Measurements from ENCODE around the gene DKC1.

Gene DKC1

DNA sequence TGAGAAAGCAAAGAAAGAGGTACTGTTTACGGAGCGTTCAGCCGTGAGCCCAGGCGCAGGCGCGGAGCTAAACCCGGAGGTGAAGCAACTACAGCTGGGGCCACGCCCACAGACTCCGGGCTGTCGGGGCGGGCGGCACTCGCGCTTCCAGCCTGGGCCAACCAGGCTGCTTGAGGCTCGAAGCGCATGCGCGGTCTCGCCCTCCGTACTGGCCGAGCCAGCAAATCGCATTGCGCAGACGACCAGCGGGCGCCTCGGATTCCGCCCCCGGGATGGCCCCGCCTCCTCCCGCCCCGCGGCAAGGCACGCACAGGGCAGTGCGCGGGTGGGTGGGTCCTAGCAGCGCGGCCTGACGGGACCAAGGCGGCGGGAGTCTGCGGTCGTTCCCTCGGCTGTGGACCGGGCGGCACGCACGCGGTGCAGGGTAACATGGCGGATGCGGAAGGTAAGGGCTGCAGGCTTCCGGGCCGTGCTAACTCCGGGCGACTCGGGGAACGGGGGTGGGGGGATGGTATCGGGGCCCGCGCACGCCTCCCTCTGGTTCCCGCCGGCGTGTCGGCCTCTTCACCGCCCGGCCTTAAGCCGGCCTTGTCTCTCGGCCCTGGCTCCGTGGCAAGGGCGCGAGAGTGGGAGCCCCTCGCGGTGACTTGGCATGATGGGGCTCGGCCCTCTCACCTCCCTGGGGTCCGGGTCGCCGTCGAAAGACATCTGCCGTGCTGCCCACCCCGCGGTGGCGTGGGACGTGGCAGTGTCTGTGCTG lies at the start of gene DKC1:
Gene DKC1, plus strand, starts transcription at position 328 of the 760 bp plus-strand sequence. Its CDS starts 102 bp downstream, at position 430.
- DNase-seq, result peak; percentile 95

DNA sequence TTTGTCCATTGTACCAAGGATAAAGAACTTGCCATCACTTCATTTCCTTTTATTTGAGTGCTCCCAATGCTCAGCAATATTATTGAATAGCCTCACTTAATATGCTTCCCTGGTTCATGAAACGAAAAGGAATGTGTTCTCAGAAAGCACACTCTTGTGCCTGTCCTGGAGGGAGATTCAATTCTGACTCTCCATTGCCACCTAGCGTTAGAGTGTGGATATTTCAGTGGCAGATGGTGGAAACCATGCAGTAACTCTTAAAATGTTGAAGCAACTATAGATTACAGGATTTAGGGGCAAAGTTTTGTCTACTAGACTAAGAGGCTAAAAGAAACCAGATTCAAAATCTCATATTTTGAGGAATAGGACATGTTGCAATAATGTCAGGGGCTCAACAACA lies 47.7 kb upstream of the DKC1 start:
- peak; percentile 65 for DNase-seq

DNA sequence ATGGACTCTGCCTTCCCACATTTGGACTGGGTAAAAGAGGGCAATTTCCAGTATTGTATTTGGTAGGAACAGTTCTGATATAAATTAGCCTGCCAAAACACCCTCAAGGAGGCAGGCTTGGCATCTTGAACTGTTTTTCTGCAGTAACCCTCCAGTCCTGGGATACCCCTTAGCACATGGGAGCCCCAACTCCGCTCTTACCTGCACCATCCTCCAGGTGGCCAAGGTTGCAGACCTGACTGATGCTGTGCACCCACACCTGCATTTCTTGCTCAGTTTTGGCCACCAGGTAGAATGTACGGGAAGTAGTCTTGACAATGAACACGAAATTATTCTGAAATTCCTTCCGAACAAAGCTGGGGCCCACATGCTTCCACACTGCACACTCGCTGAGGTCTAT lies 46.8 kb upstream of the DKC1 start:
- no peak for DNase-seq

DNA sequence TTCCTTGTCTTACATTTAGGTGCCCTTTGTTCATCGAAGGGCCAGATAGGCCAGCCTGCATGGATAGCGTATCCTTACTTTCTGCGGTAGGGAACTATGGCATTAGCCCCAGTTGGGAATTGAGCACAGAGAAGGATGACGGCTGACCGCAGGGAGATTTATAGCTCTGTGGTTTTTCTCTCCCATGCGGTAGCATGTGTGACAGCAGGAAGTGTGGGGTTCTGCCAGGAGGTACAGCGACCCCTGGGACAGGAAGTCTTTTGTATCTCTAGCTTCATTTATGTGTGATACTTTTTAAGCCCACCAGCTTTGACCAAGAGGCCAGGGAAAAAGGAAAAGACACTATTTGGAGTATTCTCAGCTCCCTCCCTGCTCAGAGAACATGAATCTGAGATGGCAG lies 44.8 kb upstream of the DKC1 start:
- peak; percentile 44 for DNase-seq

DNA sequence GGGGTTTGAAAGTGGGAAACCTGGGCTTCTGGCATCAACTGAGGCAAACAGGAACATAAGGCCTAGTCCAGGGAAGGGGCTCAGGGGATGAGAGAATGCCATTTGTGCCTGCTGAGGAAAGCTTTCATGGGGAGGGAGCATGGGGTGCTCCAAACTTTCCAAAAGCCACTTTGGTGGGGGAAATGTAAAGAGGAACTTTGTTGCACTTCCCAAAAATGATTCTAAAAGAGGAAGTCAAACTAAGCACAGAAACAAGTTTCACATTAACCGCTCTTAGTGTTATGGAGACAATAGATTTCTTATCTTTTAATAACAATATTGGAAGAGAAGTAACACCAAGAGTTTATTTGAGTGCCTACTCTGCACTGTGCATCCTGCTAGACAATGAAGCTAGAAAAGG lies 44.0 kb upstream of the DKC1 start:
- DNase-seq, result peak; percentile 24

DNA sequence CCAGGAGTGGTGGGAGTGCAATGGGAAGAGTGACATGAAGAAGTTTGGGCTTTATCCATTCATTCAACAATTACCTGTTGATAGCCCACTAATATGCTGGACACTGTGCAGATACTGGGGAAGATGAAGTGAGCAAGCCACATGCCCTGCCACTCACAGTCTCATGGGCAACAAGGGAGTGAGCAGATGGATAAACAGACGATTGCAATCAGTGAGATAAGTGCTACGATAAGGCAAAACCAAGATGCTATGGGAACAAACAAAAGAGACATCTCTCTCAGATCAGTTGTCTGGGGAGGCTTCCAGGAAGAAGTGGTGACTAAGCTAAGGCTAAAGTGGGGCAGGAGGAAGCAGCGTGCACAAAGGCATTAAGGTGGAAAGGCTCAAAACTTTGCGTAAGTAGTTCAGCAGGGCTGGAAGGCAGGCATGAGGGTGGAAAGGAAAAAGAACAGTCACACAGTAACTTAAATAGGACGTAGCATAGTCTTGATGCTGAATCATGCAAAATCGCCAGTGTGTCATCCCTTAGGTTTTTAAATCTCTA lies 43.5 kb upstream of the DKC1 start:
- no peak for DNase-seq

DNA sequence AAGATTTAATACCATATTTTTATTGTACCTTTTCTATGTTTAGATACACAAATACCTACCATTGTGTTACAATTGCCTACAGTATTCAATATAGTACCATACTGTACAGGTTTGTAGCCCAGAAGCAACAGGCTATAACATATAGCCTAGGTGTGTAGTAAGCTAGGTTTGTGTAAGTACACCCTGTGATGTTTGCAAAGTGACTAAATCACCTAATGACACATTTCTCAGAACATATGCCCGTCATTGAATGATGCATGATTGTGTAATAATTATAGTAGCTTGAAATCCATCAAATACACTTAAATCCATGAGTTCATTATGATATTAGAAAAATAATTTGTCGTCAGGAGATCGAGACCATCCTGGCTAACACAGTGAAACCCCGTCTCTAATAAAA lies 42.6 kb upstream of the DKC1 start:
- no peak for DNase-seq

DNA sequence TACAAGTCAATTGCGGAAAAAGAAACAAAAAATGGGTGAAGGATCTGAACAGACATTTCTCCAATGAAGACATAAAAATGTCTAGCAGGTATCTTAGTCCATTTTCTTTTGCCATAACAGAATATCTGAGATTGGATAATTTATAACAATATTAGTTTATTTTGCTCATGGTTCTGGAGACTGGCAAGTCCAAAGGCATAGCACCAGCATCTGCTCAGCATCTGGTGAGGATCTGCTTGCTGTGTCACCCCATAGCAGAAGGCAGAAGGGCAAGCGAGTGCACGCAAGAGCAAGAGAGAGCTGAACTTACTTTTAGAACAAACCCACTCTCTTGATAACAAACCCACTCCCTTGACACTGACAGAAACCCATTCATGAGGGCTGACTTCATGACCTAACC lies 41.5 kb upstream of the DKC1 start:
- no peak for DNase-seq

DNA sequence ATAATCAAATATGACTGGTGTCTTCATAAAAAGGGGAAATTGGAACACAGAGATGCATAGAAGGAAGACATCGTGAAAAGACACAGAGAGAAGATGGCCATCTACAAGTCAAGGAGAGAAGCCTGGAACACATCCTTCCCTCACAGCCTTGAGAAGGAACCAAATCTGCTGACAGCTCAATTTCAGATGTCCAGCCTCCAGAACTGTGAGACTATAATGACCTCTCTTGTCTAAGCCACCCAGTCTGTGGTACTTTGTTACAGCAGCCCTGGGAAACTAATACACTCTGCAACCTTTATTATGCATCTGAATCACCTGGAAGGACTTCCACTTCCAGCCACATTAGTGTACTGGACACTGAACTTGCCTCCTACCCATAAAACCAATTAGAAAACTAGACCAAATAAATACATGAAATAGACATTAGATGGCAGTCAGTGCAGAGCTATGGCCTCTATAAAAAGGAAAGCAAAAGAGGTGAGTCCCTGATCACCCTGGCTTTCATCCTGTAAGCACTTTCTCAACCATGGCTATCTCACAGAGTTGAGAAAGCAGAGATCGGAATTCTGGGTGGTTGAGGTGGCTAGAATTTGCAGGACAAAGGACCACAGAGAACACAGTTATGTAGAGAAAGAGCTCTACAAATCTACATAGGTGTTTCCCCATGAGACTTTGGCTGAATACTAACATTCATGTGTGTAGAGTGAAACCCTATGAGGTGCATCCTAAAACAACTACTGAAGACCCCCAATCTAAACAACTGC lies 37.5 kb upstream of the DKC1 start:
- DNase-seq, result no peak

DNA sequence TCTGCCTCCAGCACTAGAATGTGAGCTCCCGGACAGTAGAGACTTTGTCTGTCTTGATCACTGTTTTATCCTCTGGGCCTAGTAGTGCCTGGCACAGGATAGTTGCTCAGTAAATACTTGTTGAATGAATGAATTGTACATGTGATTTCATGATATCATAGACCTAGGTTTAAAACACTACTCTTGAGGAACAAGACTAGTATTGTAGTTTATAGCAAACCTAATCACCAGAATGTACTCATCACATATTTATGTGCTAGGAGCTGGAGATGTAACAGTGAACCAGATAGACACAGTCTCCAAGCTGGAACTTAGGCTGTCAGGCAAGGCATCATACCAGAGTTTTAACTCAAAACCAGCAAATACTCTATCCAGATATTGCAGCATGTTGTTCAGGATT lies 35.2 kb upstream of the DKC1 start:
- DNase-seq, result no peak

DNA sequence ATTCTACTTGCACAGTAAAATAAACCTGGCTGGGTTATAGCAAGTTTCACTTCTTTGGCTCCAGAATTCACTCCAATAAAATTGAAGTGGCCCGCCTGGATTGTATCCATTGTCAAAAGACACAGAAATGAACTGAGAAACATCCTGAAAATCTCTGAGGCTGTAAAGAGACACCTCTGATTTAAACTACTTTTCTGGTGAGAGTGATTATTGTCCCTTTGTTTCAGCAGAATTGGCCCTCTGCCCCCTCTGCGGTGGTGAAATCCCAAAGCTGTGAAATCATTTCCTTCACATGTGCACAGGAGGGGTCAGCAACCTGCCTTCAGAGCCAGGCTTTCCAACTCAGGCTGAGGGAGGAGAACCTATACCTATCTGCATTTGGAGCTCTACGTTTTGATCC lies 34.8 kb upstream of the DKC1 start:
- no peak for DNase-seq

DNA sequence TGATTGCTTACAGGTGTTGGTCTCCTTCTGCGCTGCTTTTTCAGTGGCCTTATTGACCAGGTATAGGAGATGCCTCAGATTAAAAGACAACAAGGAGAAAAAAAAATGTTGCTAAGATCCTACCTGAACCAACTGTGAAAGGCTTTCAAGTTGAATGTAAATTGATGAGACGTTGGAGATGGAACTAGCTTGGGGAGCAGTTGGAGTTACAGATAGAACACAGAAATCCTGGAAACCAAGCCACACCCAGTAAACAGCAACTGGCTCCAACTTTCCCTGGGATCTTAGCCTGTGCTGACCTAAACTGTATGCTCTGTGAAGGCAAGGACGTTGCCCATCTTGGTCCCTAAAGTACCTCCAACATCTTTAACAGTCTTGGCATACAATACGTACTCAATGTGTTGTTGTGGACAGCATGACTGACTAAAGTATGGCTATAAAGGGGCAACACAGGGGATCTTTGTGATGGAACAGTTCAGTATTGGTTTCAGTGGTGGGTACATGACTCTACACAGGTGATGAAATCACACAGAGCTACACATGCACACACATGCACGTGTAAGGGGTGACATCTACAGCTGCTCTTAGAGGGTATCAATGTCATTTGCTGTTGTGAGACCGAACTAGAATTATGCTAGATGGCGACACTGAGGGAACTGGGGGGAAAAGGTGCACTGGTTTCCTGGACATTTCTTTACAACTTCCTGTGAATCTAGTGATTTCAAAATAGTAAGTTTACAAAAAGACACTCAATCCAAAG lies 34.1 kb upstream of the DKC1 start:
- DNase-seq, result no peak

DNA sequence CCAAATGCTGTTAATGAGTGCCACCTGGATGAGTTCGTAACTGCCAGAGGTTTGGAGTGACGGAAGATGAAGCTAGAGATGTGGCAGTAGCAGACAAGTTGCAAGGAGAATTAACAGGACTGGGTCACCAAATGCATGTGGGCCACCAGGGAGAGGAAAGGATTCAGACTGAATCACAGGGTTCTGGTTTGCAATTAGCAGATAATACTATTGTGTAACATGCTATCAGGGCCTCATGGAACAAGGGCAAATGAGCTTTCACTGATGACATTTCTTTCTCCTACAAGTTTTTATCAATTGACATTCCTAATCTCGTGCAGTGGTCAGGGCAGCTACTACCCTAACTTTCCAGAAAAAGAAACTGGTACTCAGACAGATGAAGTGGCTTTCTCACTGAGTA lies 33.2 kb upstream of the DKC1 start:
- no peak for DNase-seq

DNA sequence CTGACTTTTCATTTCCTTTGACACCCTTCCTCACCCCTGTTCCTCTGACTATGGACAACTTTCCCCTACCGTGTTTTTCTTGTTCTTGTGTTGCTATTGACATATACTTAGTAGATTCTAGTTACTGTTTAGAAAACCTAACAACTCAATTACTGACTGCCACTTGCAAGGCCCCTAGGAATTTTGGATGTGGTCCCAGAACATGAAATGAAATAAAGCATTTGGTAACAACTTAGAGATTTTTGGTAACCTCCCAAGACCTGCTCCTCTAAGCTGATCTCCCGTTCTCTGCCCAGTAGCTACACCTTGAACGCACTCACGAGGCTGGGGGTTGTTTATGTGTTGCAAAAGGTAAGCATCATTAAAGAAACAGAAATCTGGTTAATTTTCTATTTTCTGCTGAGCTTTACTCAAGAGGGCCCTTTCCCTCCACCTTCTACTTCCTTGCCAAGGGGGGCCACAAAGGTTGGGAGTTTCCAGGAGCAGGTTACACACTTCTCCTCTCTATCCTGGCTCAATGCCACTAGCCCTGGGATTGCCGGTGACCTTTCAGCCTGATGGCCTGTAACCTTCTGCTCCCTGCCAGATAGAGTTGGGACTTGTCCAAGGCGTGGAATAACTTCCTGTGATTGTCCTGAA lies 32.3 kb upstream of the DKC1 start:
- DNase-seq, result no peak

DNA sequence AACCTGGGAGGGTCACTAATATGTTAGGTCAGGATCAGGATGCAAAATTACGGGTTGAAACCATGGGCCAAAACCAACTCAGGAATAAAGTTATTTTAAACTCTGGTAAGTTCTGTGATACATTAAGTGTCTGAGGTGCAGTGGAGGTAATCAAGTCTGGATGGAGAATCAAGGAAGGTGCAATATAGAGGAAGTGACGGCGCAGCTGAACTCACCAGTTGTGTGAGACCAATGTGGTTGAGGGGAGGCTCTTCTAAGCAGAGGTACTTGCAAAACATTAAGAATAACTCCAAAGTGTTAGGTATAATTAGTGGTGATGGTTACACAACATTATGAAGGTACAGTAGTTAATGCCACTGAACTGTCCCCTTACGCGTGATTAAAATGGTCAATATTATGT lies 31.5 kb upstream of the DKC1 start:
- DNase-seq, result no peak

DNA sequence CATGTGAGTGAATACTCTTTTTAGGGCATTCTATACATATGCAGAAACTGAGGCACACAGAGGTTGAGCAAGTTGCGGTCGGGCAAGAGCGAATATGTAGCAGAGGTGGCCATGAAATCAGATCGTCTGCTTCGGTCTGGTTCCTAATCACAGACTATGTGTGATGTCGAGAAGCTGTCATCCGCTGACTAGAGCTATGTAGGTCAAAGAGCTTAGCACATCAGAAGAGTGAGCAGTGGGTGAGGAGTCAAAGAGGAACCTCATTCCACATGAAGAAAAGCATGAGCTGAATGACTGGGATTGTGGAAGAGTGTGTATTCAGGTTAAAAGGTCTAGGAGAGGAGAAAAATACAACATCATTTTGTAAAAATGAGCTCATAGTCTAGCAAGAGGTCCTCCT lies 30.8 kb upstream of the DKC1 start:
- DNase-seq, result no peak

DNA sequence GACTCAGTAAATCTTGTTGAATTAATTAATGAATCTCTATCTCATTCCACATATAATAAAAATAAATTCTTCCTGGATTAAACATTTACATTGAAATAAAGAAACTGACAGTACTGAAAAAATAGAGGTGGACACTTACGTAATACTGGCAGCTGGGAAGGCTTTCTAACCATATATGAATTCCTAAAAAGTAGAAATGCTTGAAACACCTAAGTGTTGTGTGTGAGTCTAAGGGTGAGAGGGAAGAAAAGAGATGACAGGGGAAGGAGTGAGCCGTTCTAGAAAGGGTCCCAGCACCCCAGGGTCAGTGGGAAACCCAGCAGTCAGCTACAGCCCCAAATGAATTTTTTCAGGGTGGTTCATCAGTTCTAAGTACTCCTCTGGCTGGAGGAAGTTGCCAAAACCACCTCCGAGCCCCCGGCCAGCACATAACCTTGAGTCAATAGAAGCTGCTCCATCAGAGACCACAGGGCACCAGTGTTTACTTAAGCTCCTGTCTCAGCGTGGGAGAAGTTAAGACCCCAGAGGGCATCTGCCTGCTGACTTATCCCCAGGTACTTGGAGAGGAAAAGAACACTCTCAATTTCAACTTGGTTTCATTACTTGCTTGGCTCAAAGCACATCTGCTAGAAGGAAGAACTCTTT lies 30.1 kb upstream of the DKC1 start:
- DNase-seq, result no peak

DNA sequence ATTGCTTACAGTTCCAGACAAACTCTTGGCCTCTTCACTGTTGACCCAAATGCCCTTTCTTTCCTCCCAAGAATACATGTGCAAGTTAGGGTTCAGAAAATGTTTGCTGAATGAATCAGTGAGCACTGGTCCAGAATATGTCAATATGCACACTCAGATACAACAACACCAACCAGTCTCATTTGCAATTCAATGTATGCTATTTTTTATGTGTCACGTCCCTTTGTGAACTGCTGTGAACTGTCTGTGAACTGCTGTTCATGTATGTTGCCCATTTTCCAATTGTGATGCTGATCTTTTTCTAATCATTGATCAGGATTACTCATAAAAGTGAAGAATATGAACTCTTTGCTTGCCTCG lies 29.6 kb upstream of the DKC1 start:
- no peak for DNase-seq

DNA sequence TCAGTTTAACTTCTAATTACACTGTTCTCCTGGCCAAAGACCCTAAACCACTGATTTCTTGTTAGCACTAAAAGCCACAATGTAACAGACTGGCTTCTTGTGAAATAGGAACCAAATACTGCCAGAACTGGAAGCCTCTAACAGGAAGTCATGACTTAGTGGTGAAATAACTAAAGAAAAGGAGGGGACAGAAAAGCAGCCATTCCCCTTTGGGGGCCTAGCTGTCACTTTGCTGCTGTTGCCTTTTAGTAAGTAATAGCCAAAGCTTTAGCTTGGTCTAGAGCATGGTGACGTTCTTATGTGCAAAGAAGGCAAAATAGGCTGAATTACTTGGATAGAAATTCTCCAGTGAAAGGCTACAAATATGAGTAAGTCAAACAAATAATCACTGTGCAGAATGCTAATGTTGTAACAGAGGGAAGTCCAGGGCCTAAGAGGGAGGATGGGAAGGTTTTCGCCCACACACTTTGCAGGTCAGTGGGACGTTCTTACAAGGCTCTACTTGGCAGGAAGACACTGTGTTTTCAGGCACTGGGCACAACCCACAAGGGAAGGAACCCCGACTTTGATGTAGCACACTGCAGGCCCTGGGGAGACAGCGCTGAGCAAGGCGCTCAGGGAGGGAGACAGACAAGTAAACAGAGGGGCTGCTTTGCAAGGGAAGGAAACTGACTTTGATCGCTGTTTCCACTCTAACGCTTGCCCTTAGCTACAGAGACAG lies 28.4 kb upstream of the DKC1 start:
- peak; percentile 14 for DNase-seq

DNA sequence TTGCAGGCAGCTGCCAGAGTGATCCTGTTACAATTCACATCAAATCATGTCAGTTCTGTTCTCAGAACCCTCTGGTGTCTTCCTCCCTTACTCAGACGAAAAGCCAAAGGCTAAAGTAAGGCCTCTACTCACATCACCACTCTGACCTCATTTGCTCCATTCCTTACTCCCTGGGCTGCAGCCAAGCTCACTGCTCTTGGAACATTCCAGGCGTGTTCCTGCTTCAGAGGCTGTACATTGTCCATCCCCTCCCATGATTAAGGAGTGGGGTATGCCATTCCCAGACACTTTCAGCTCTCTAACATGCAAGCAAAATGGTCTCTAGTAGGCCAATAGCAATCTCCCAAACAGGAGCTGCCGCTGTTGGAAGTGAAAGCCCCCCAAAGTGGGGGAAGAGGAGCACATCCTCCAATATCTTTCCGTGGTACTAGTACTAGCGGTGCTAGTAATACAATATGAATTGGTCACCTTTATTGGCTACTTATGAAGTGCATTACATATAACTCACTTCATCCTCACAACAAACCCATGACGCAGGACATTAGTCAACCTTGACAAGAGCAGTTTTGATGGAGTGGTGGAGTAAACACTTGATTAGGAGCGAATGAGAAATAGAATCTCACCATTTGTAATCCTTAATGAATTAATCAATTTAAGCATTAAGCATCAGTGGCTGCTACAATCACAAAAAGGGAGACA lies 26.8 kb upstream of the DKC1 start:
- no peak for DNase-seq

DNA sequence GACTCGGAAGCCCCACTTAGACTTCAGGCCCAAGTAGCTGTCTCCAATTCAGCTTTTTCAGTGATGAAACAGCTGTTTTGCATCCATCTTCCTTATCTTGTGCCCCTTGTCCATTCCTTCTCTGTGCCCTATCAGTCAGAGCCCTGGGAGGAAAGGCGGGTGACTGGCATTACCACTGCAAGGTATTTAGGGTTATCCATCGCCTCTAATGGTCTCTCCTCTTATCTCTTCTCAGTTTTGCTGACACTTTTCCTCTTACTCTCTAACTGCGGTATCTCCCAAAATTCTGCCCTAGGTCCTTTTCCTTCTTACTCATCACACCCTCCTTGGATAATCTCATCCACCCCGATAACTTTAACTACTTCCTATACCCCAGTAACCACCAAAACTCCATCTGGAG lies 25.5 kb upstream of the DKC1 start:
- DNase-seq, result peak; percentile 65
